Midbrain (tissue), 1 donor: ENCODE data around the gene AOPEP.

Source experiments
- DNase-seq: peaks from one replicate; lab custom pipeline; 2025; lab: John Stamatoyannopoulos, UW

The AOPEP gene

DNA sequence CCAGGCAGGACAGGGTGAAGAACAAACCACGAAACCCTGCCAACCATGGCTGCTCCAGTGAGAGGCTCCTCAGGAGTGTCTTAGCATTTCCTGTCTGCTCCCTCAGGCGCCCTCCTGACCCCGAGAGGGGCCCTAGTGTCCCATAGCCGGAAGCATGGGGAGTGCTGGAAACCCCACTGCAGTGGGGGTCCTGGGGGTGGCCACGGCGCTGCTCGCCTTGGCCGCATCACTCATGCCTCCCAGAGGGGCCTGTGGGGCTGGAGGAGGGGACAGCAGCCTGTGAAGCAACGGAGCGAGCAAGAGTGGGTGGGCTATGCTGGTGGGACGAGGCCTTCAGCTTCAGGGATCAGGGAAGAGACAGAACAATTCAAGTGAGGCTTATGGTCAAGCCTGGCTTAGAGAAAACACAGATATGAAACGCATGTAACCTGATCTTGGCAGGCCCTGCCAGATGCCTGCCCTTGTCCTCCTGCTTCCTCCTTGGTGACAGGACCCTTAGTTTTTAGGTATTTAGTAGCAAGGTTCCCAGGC, 372.0 kb downstream of the AOPEP start:
- DNase-seq, result no peak

DNA sequence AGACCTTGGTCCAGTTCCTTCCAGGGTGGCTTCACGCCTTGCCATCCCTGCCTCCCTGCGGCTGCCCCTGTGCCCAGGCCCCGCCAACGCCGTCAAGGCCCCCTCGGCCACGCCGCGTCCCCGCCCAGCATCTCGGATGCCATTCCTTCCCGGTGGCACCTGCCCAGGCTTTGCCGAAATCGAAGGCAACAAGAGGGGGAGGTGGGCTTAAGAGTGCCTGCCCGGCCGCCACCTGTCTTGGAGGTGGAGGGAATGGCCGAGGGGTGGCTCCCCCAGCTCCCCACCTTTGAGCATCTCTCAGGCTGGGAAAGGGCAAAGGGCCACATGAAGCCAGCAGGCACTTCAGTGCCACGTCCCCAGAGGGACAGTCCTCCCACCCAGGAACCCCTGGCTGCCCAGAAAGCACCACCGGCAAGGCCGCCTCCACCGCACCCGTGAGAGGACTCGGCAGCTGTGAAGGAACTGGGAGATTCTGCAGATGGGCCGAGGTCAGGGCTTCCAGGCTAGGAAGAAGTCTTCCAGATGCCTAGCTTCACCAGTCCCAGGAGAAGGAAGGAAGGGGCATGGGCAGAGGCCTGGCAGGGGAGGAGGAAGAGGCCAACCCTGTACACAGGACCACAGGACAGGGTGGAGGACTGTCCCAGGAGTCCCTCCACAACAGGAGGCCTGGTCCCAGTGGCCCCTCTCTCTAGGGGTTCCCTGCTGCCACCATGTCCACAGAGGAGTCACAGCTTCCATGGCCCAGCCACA, 373.0 kb downstream of the AOPEP start:
- no peak for DNase-seq

DNA sequence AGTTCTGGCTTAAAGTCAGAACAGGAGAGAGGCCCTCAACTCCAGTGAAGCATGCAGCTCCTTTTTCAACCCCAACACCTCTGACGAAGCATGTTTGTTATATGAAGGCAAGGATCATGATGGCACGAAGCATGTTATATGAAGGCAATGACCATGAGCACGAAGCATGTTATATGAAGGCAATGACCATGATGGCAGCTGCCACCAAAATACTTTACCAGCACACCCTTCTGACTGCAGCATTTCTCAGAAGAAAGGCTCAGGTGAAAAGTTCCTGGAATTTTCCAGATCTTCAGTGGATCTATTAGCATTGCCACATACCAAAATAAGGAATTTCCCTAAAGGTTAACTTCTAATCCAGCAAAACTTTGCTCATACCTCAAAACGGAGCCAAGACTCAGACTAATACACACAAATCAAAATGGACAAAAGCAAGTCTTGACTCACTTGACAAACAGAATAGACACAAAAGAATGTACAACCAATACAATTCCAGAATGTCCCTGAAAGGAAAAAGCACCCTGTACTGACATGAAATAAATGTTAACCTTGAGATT, 373.6 kb downstream of the AOPEP start:
- no peak for DNase-seq

DNA sequence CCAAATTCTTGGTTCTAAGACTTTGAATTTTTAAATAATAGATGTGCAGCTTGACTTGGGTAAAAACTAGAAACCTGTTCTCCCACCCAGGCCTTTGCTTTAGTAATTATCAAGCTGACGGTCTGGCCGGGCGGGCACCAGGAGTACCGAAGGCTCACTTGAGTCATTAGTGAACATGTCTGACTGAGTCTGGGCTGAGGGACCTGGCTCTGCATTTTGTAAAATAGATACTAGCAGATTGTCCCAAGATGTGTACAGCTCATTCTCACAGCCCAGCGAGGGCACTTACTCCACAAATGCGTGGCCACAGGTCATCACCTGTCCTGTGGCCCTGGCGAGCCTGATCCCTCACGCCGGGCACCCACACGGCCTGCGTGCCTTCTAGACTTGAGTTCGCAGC, 374.8 kb downstream of the AOPEP start:
- DNase-seq, result no peak

DNA sequence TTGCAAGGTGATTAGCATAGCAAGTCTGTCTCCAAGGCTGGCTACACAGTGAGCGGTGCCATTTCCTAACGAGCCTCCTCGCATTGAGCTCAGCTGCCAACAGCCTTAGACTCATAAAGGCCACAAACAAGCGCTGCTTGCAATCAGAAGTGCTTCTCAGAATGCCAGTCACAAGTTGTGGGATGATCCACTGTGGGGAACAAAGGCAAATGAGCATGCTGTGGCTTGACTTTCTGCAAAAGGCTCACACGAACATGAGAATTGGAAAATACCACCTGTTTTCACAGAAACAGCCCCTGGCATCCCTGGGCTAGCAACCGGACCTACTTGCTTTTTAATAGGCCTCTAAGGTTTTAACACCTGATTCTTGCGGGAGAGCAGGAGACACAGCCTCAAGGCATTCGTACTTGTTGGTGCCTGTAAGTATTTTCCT, 375.5 kb downstream of the AOPEP start:
- DNase-seq, result peak; percentile 82

DNA sequence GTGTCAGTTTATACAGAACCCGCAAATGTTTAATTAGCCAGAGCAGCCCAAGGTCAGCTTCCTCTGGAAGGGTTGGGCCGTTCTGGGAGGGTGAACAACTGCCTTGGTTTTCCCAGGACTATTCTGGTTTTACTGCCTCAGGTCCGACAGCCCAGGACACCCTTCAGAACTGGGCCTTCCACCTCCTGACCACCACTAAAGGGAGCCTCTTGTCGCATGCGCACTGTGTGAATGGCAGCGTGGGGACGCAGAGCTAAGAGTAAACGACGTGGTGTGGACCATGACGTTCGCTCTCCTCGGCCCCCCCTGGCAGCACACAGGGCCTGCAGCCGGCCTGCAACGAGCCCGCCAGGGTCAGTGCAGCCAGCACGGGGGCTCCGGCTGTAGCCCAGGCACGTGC, 376.1 kb downstream of the AOPEP start:
- DNase-seq, result no peak

DNA sequence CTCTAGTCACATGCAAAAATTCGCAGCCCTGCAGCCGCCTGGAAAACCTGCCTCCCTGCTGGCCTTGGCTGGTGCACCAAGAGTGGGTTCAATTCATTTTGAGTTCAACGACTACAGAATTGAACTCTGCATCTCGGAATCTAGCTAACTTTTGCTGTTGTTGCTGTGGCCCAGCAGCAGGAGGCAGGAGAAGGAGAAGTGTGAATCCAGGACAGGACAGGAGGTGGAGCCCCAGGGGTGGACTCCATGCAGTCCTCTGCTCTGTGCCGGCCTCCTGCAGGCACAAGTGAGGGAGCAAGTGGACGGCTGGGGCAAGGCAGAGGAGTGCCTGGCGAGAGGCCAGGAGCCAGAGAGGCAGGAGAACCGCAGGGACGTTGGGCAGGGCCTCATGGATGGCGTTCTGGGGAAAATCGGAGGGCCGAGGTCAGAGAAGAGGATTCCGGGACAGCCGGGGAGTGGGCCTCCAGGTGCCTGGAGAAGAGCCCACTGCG, 376.8 kb downstream of the AOPEP start:
- no peak for DNase-seq

DNA sequence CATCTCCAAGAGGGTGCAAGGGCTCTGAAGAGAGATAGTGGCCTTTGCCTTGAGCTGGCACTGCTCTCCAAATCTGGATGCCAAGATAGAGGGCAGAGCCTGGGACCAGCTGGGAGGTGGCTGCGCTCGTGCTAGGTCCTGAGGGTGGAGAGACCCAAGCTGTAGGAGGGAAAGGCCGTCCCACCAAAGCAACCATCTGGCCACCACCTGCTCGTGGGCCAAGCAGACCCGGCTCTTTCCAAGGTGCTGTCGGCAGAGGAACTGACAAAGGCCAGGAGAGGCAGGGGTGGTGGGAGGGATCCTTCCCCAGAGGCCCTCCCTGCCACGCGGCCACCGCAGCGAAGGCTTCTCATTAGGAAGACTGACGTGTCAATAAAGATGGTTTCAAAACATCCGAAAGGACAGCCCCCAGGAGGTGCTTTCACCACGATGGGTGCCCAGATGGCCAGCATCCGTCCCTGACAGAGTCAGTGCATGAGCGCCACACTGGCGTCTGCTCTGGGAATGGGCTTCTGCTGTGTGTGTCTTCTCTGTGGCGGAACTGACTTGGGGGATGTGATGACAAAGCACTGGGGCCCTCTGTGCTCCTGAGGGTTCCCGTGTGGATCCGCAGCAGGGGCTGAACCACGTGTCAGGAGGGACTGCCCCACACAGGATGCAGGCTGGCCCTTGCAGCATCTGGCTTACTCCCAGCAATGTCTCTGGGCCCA, 377.5 kb downstream of the AOPEP start:
- no peak for DNase-seq

DNA sequence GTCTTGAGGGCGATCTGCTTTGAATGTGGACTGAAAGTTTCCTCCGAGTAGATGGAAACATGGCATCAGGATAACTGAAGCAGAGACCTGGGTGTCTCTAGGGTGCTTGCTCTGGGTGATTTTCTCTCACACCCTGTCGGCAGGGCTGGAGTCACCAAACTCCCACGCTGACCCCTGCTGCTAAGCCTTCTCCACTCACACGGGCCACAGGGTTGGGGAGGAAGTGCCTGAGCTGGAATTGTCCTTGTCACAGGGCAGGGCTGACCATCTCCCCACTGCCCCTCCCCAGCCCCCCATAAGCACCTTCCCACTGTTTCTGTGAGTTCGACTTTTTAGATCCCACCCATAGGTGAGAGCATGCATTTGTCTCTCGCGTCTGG, 378.1 kb downstream of the AOPEP start:
- no peak for DNase-seq

DNA sequence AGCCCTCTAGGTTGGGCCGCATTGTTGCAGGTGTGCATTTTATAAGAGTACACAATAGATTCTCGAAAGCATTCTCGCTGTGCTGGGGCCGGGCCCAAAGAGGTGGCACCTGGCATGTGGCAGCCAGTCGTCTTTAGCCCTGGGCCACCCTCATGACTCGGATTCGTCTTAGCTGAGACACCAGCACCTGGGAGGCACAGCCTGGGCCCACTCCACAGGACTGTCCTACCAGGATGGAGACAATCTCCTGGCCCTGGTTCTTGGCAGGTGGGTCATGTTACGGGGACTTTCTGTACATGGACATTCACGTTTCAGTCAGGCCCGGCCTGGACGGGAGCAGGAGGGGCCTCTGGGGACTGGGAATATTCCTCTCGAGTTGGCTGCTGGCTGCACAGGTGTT, 378.5 kb downstream of the AOPEP start:
- no peak for DNase-seq

DNA sequence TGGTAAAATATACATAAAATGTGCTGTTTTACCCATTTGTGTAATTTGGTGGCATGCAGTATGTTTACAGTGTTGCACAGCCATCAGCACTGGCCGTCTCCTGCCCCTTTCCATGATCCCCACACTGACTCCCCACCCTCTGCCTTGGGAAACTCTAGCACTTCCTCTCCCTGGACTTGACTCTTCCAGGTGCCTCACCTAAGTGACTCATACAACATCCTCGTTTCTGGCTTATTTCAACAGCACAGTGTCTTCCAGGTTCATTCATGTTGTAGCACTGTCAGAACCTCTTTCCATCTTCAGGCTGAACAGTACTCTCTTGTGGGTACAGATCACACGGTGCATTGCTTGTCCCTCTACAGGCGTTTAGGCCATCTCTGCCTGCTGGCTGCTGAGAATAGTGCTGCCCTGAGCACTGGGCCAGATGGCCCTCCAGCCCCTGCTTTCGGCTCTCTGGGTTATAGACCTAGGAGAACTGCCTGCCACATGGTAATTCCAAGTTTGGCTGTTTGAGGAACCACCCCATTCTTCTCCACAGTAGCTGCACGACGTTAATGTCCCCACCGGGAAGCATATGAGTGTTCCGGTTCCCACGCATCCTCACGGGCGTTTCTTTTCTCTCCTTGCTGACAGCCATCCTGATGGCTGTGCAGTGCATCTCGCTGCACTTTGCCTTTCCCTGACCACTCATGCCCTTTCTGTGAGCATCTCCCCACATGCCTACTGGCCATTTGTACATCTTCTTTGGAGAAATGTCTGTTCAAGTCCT, 379.2 kb downstream of the AOPEP start:
- DNase-seq, result no peak

DNA sequence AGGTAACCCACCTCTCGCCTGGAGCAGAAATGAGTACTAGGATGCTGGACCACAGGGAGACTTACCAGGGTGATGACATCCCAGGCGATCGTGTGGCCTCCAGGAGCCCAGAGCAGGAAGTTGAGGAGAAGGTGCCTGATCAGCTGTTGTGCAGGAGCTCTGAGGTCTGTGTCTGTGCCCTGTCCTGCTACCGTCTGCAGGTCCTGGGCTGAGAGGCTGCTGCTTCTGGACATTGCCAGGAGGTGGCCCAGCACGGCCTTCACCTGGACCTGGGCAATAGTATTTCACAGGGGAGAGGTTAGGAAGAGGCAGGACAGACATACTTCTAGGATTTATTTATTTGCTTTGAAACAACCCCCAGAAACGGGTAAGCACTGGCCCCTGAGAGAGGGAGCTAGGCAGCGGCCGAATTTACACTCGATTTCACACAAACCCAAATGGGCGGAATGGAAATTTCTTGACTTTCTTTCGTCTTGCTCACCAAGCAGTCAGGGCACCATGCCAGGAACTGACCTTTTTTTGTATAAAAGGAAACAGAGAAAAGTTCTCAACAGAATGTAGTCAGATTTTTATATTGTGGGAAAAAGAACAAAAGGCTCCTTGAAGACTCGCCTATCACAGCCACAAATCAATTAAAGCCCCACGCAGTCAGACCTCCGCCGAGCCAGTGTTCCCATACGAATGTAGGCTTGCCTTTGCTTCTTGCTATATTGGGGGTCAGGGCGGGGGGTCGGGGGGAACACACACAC, 380.7 kb downstream of the AOPEP start:
- no peak for DNase-seq

DNA sequence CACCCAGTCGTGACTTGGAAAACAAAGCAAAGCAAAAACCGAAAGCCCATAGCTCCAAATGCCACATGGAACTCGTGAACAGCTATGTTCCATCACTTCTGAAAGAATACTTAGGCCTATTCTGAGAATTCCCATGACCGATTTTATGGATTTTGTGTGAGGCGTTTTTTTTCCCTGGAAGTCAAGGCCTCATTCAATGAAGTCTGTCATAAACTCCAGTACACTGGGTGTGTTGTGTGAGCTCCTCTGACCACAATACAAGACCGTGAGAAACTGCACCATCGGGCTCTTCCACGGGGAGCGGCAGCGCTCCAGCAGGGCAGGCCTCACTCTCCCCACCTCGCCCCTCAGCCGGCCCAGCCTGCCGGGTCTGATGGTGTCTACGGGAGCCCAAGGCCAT, 381.5 kb downstream of the AOPEP start:
- no peak for DNase-seq

DNA sequence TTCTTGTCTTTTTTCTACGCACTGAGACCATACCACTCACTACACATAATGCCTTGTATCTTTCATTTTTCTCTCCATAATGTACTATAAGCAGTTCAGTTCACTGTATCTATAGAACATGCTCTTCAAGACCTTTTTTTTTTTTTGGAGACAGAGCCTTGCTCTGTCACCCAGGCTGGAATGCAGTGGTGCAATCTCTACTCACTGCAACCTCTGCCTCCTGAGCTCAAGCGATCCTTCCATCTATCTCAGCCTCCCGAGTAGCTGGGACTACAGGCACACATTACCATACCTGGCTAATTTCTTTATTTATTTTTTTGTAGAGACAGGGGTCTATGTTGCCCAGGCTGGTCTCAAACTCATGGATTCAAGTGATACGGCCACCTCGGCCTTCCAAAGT, 382.3 kb downstream of the AOPEP start:
- DNase-seq, result no peak

DNA sequence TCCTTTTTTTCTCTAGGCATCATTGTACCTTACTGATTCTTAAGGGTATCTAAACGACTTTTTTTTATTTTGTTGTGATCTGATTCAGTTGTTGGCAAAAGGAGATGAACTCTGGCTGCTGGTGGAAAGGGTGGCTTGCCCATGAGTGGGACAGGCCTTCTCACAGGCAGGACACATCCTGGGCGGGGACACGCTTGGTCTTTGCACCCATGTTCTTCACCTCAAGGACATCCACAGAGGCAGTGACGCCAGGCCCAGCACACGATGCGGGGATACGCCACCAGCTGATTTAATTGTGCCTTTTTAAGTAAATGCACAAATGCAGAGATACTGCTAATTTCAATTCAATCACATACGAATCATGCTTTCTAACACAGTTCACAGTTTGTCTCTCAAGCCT, 383.0 kb downstream of the AOPEP start:
- no peak for DNase-seq

DNA sequence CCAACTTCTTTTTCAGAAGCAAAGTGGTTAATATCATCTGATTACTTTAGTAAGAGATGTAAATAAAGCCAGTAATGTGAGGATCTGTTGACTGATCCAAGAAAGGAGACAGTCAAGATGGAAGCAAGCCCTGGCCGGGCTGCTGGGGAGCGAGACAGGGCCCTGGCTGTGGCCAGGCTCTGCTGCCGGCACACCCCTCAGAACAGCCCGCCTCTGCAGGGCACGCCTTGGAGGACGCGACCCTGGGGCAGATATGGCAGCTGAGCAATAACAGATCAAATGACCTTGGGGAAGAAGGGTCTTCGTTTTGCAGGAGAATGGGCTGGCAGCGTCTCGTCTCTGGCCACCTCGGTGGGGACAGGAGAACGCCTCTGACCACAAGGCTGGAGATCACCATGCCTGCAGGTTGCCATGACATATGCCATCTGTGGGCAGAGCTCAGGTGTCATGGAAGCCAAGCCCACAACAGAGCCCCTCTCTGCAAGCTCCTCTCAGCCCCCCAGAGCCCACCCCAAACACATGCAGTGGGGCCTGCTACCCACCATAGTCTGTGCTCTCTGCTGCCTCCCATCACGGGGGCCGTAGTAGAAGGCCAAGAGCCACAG, 384.5 kb downstream of the AOPEP start:
- DNase-seq, result no peak

DNA sequence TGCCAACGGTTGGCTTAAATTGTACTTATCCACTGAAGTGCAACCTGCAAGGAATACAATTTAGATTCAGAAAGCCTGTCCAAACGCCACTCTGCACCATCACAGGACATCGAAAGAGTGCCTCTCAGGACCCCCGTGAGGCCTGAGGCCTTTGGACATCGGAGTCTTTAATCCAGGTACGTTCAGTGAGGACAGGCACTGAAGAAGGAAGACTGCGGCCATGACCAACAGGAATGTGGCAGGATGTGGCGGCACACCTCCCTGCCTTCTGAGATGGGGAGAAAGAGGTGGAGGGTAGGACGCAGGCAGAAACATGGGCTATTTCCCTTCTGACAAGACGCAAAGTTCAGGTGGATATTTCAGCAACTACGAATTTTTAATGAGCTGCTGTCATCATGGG, 385.2 kb downstream of the AOPEP start:
- no peak for DNase-seq

DNA sequence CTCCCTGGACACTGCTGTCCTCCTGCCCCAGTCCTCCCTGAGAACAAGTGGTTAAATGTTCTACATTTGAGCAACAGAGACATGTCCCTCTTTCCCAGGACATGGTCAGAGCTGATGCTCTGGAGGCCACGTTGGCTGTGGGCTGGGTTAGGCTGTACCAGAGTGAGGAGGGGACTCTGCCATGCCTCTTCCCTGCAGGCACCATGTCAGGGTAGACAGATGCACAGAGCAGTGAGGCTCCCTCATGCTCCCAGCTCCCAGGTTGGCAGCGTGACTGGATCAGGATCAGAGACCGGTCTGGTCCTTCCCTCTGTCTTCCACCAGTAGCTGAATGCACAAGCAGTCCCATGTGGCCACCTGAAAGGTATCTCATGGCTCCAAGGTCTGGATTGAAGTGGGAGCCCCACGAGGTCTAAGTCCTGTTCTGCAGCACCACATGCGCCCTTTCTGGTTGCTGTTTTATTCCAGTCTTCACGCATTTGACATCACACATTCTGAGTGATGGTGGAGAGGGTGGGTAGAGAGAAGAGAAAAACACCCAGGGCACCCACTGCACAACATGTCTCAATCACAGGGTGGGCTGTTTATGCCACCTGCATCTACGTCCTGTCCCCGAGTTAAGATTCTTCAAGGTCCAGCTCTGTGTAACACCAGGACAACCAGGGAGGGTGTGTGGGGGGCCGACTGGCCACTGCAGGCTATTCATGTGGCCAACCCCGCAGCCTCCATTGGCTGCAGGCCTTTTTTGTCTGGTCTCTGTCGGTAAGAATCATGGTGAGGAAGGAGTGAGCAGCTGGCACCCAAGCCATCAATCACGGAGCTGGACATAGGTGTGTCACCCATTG, 386.2 kb downstream of the AOPEP start:
- no peak for DNase-seq

DNA sequence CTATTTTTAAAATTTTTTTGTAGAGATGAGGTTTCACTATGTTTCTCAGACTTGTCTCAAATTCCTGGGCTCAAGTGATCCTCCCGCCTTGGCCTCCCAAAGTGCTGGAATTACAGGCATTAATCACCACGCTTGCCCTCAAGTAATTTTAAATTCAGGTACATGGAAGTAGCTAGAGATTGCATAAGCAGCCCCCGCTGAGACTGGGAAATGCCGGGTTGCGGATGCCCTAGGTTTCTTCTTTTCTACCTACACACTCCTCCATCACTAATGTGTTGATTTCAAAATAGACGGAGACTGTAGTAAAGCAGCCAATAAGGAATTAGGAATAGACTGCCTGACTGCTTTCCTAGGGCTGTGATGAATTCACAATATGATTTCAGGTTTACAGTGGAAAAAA, 388.6 kb downstream of the AOPEP start:
- no peak for DNase-seq
